HepG2 (cell line): ENCODE data around the gene ATP1A2. TPM values are rescaled to one million over a fixed set of nuclear protein-coding genes. Genes with fewer than 3 reads are reported as not detected.

ENCODE experiments used
- ATAC-seq: fragments of 200-7000 bp; cut with Tn5 transposase; 3 replicates; pipeline ENCODE4 v1.9.1; 2020; ENCODE audit warnings: mild to moderate bottlenecking, moderate library complexity
- BruUV-seq: library from RNA; stranded (reverse); fragments of 400-500 nt; replicated peaks from 2 replicates; lab custom pipeline; 2021; lab: Mats Ljungman, UMichigan
- CTCF ChIA-PET: fragments of 300-600 bp; formaldehyde crosslinking; extraction: SDS; loops from one replicate; lab custom pipeline; 2021; ENCODE audit warnings: low total read pairs, inconsistent platforms, low intra/inter-chr PET ratio; lab: Yijun Ruan, JAX
- POLR2A ChIA-PET: fragments of 350-600 bp; sonication (Branson Sonifier 250); formaldehyde crosslinking; loops from one replicate; lab custom pipeline; 2020; ENCODE audit warnings: antibody characterized with exemption, inconsistent platforms; lab: Yijun Ruan, JAX
- DNase-seq: peaks from one replicate; pipeline ENCODE4 v3.0.0-alpha.2; 2015; ENCODE audit warnings: low spot score
- FAIRE-seq: peaks from 3 replicates; lab custom pipeline; 2011; peaks lifted over from hg19 to GRCh38; lab: Jason Lieb, UNC
- H2AFZ ChIP-seq: one replicate; pipeline ENCODE4 v1.6.1; 2011; ENCODE audit warnings: low read length, inconsistent platforms
- H3K27ac ChIP-seq: fragments of 300-600 bp; 3 replicates; pipeline ENCODE4 v1.8.0; 2011; ENCODE audit warnings: mixed run types, mild to moderate bottlenecking, mixed read lengths, low read length, inconsistent platforms; ENCODE audit not compliant: insufficient read depth; ENCODE audit errors: extremely low read length
- H3K27me3 ChIP-seq, 2 experiments: fragments of 200-600 bp in 1 of 2; 2 replicates in 1 of 2; 3 replicates in 1 of 2; pipeline versions ENCODE4 v1.6.0 to v1.8.0; 2011; ENCODE audit warnings: low read length in 2 of 2, mild to moderate bottlenecking in 2 of 2, moderate library complexity in 2 of 2, inconsistent platforms in 1 of 2; ENCODE audit not compliant: insufficient read depth in 2 of 2, control insufficient read depth in 1 of 2
- H3K36me3 ChIP-seq, 2 experiments: fragments of 200-600 bp in 1 of 2; replicated peaks in 1 of 2; 2 replicates in 1 of 2; 3 replicates in 1 of 2; pipeline versions ENCODE4 v1.5.1 to v1.8.0; 2011; ENCODE audit warnings: low read length in 2 of 2, inconsistent platforms in 1 of 2; ENCODE audit not compliant: insufficient read depth in 2 of 2, control insufficient read depth in 1 of 2
- H3K4me1 ChIP-seq: 2 replicates; pipeline ENCODE4 v1.5.1; 2012; ENCODE audit warnings: low read length, inconsistent platforms; ENCODE audit not compliant: insufficient read depth
- H3K4me2 ChIP-seq: 2 replicates; pipeline ENCODE4 v1.6.0; 2011; ENCODE audit warnings: low read depth, low read length, inconsistent platforms
- H3K4me3 ChIP-seq, 3 experiments: fragments of 200-600 bp in 1 of 3; sonication (generic), shearing (Covaris generic) in 1 of 3; replicated peaks in 1 of 3; 2 replicates each; pipeline ENCODE4 v1.5.1; 2011 to 2016; ENCODE audit warnings: low read length in 3 of 3, inconsistent platforms in 2 of 3, low read depth in 2 of 3, mild to moderate bottlenecking in 2 of 3, control low read depth in 1 of 3, mixed read lengths in 1 of 3; ENCODE audit not compliant: insufficient read depth in 1 of 3
- H3K79me2 ChIP-seq: one replicate; pipeline ENCODE4 v1.6.1; 2011; ENCODE audit warnings: low read length, inconsistent platforms; ENCODE audit not compliant: insufficient read depth
- H3K9ac ChIP-seq: 2 replicates; pipeline ENCODE4 v1.6.0; 2011; ENCODE audit warnings: mild to moderate bottlenecking, low read depth, low read length, inconsistent platforms; ENCODE audit not compliant: insufficient read depth
- H3K9me3 ChIP-seq: 2 replicates; pipeline ENCODE4 v1.5.1; 2012; ENCODE audit warnings: mild to moderate bottlenecking, low read length
- H4K20me1 ChIP-seq: 2 replicates; pipeline ENCODE4 v1.6.0; 2011; ENCODE audit warnings: inconsistent platforms, mild to moderate bottlenecking, low read length, moderate library complexity; ENCODE audit not compliant: insufficient read depth
- ATF2 ChIP-seq: sonication (generic); formaldehyde crosslinking; IDR thresholded peaks from 2 replicates; pipeline ENCODE4 v1.4.0; 2020; ENCODE audit warnings: missing genetic modification reagents
- DBP ChIP-seq: sonication (generic); formaldehyde crosslinking; IDR thresholded peaks from 2 replicates; pipeline ENCODE4 v1.4.0; 2020; ENCODE audit warnings: missing genetic modification reagents; ENCODE audit errors: not compliant biosample characterization
- ELF3 ChIP-seq: IDR thresholded peaks from 2 replicates; pipeline ENCODE4 v1.6.1; 2016; ENCODE audit warnings: missing genetic modification reagents, missing compliant biosample characterization
- ETS1 ChIP-seq: sonication (generic); formaldehyde crosslinking; IDR thresholded peaks from 2 replicates; pipeline ENCODE4 v1.4.0; 2020; ENCODE audit warnings: missing genetic modification reagents
- FOXO1 ChIP-seq: sonication (generic); formaldehyde crosslinking; IDR thresholded peaks from 2 replicates; pipeline ENCODE4 v1.4.0; 2020; ENCODE audit warnings: missing genetic modification reagents
- GABPB1 ChIP-seq: IDR thresholded peaks from 2 replicates; pipeline ENCODE4 v1.6.1; 2016; ENCODE audit warnings: mild to moderate bottlenecking, missing genetic modification reagents, moderate library complexity, missing compliant biosample characterization
- HNRNPK ChIP-seq: fragments of 200-400 bp; formaldehyde crosslinking; IDR thresholded peaks from 2 replicates; pipeline ENCODE4 v1.6.1; 2018; ENCODE audit warnings: low read length, low read depth, moderate library complexity, mild to moderate bottlenecking; ENCODE audit not compliant: poor library complexity, severe bottlenecking
- IRX3 ChIP-seq: sonication (generic); formaldehyde crosslinking; IDR thresholded peaks from 2 replicates; pipeline ENCODE4 v1.8.1; 2023; ENCODE audit warnings: mild to moderate bottlenecking, low read depth, missing genetic modification reagents, borderline replicate concordance
- RAD21 ChIP-seq: fragments of 450-650 bp; formaldehyde crosslinking; IDR thresholded peaks from 2 replicates; pipeline ENCODE4 v1.5.0; 2020; ENCODE audit warnings: mild to moderate bottlenecking
- RORA ChIP-seq: sonication (generic); formaldehyde crosslinking; IDR thresholded peaks from 2 replicates; pipeline ENCODE4 v1.5.0; 2020; ENCODE audit warnings: mild to moderate bottlenecking, missing genetic modification reagents, moderate library complexity
- SCMH1 ChIP-seq: sonication (generic); formaldehyde crosslinking; IDR thresholded peaks from 2 replicates; pipeline ENCODE4 v1.9.0; 2021; ENCODE audit warnings: missing genetic modification reagents, mild to moderate bottlenecking, borderline replicate concordance
- SMC3 ChIP-seq: IDR thresholded peaks from 2 replicates; pipeline ENCODE4 v1.6.1; 2011; ENCODE audit warnings: low read length, improper control_type of control experiment
- STAG1 ChIP-seq: sonication (generic); formaldehyde crosslinking; IDR thresholded peaks from 2 replicates; pipeline ENCODE4 v1.4.0; 2020; ENCODE audit warnings: missing genetic modification reagents
- ZBTB33 ChIP-seq: sonication (generic); formaldehyde crosslinking; IDR thresholded peaks from 2 replicates; pipeline ENCODE4 v1.4.0; 2020; ENCODE audit warnings: missing genetic modification reagents
- ZMAT3 ChIP-seq: sonication (generic); formaldehyde crosslinking; conservative IDR thresholded peaks from 2 replicates; pipeline ENCODE4 v1.7.0; 2021; ENCODE audit warnings: missing genetic modification reagents
- ZNF263 ChIP-seq: sonication (generic); formaldehyde crosslinking; IDR thresholded peaks from 2 replicates; pipeline ENCODE4 v1.4.0; 2020; ENCODE audit warnings: missing genetic modification reagents
- WGBS: methylation state at CpG from one replicate; pipeline ENCODE4 v1.1.6; 2017; ENCODE audit warnings: low lambda C conversion rate; 5-methylcytosine and 5-hydroxymethylcytosine counted together
- in situ Hi-C: cut with HindIII; loops from 2 replicates; pipeline ENCODE4 v1.10.0; 2017; ENCODE audit warnings: low pct_unique_long_range_greater_than_20kb; ENCODE audit not compliant: extremely low pct_ligation_motif_present
- intact Hi-C: fragments of 100-400 bp; cut with micrococcal nuclease; formaldehyde crosslinking; loops from one replicate; pipeline ENCODE4 v1.10.0; 2022; ENCODE audit not compliant: unreplicated experiment
- polyA plus RNA-seq, 8 experiments: library from polyadenylated mRNA; depleted of rRNA in 3 of 8; stranded (reverse) in 7 of 8; unstranded in 1 of 8; fragments of >200 nt; fragmentation: Illumina TruSeq in 4 of 8; extraction: Trizol in 4 of 8; gene quantifications; 2 replicates each; pipeline versions ENCODE4 v1.2.1 to v1.2.3, GENCODE V29; 2011 to 2016; ENCODE audit warnings: low read depth in 4 of 8, missing spikeins in 1 of 8, mixed read lengths in 1 of 8; ENCODE audit not compliant: insufficient read depth in 1 of 8
- total RNA-seq, 5 experiments: library from RNA; depleted of rRNA; stranded (reverse); fragments of >200 nt; fragmentation: Illumina TruSeq; extraction: Trizol; gene quantifications; 2 replicates each; pipeline ENCODE4 v1.2.3, GENCODE V29; 2016; ENCODE audit warnings: low read depth in 1 of 5

ATP1A2 gene
- total and polyA plus RNA-seq, 2 of the 13 experiments (the other 11 are each of a cell fraction or from before 2014, with no cell fraction given): 0.16 TPM; not detected in 1

- TF ChIP-seq DBP (CRISPR knock-in tag) (no peak), FOXO1 (no peak)
These were observed 30.7 kb upstream of the ATP1A2 start (continued) for GRCh38 chr1:160084771-160085321.

- Histone ChIP-seq H4K20me1 (no peaks in the 10 kb centered on the region), H3K27ac (no peak overlapping the region), H3K36me3 (peaks cover 2% of the 10 kb centered on the region in 2 experiments; a peak in 1 of 5 replicates), H3K27me3 (no peaks in the 10 kb centered on the region), H3K4me1 (peaks cover 5% of the 10 kb centered on the region), H3K4me2 (no peak overlapping the region), H3K4me3 (no peak overlapping the region), H3K9me3 (no peaks in the 10 kb centered on the region), H3K79me2 (no peaks in the 10 kb centered on the region), H3K9ac (no peak overlapping the region), H2AFZ (no peak overlapping the region)
- POLR2A ChIA-PET: no interaction called here
- 49% methylated on average over 18 of the region's 19 CpGs for WGBS
- intact Hi-C loops (no loop called here), in situ Hi-C loops (no loop called here)
- CTCF ChIA-PET: interaction anchor here (1.6 kb wide), 1 partner anchor 39 kb away, joined by 7 read pairs; no protein-coding TSS in a partner anchor
- ATAC-seq: peak; percentile 84
- no TSS peak for BruUV-seq
- DNase-seq: peak; percentile 54
- FAIRE-seq: peak; percentile 73
- TF ChIP-seq SMC3 (peak; percentile 64), ATF2 (CRISPR knock-in tag) (0 out of 2 replicates have a peak, but pooled peaks have one; percentile 31), ELF3 (CRISPR knock-in tag) (0 out of 2 replicates have a peak, but pooled peaks have one; percentile 47), ZNF263 (0 out of 2 replicates have a peak, but pooled peaks have one; percentile 41), STAG1 (CRISPR knock-in tag) (peak; percentile 79), RAD21 (CRISPR knock-in tag) (peak; percentile 77), RORA (CRISPR knock-in tag) (no peak), IRX3 (CRISPR knock-in tag) (no peak), ZBTB33 (CRISPR knock-in tag) (peak; percentile 60), GABPB1 (CRISPR knock-in tag) (0 out of 2 replicates have a peak, but pooled peaks have one; percentile 15), SCMH1 (CRISPR knock-in tag) (no peak), HNRNPK (peak; percentile 48), ETS1 (no peak), ZMAT3 (CRISPR knock-in tag) (no peak)
These were observed 29.7 kb upstream of the ATP1A2 start for GRCh38 chr1:160085686-160086455.
